MCF 10A (cell line): ENCODE results near the gene PIGR. TPM values are rescaled to one million over a fixed set of nuclear protein-coding genes. Genes with fewer than 3 reads are reported as not detected.

Experiments used
- BruUV-seq: library from RNA; stranded (reverse); fragments of 400-500 nt; replicated peaks from 2 replicates; lab custom pipeline; 2021; lab: Mats Ljungman, UMichigan
- CTCF ChIA-PET: fragments of 300-600 bp; sonication (Branson Sonifier 250); formaldehyde crosslinking; extraction: SDS; loops from one replicate; lab custom pipeline; 2021; ENCODE audit warnings: antibody characterized with exemption, inconsistent platforms; lab: Yijun Ruan, JAX
- POLR2A ChIA-PET: fragments of 300-600, 350-650 bp; sonication (Branson Sonifier 250); formaldehyde crosslinking; extraction: SDS; loops from one replicate; lab custom pipeline; 2020; ENCODE audit warnings: antibody characterized with exemption, inconsistent platforms; lab: Yijun Ruan, JAX
- DNase-seq: peaks from one replicate; pipeline ENCODE4 v3.0.0-alpha.2; 2018; ENCODE audit not compliant: unreplicated experiment
- H3K27ac Mint-ChIP-seq: one replicate; pipeline ENCODE4 v1.8.0; 2022; ENCODE audit warnings: mild to moderate bottlenecking, low read depth, mixed read lengths; ENCODE audit not compliant: unreplicated experiment
- H3K27me3 Mint-ChIP-seq: one replicate; pipeline ENCODE4 v1.8.0; 2022; ENCODE audit warnings: mixed read lengths; ENCODE audit not compliant: insufficient read depth, unreplicated experiment
- H3K36me3 Mint-ChIP-seq: one replicate; pipeline ENCODE4 v1.8.0; 2022; ENCODE audit warnings: mild to moderate bottlenecking, moderate library complexity, mixed read lengths; ENCODE audit not compliant: insufficient read depth, unreplicated experiment
- H3K4me1 Mint-ChIP-seq: one replicate; pipeline ENCODE4 v1.8.0; 2022; ENCODE audit warnings: mixed read lengths; ENCODE audit not compliant: insufficient read depth, unreplicated experiment
- H3K4me3 Mint-ChIP-seq: one replicate; pipeline ENCODE4 v1.8.0; 2022; ENCODE audit warnings: mild to moderate bottlenecking, moderate library complexity, mixed read lengths; ENCODE audit not compliant: unreplicated experiment
- H3K9me3 Mint-ChIP-seq: one replicate; pipeline ENCODE4 v1.8.0; 2022; ENCODE audit warnings: mixed read lengths; ENCODE audit not compliant: unreplicated experiment
- intact Hi-C: fragments of 100-400 bp; cut with micrococcal nuclease; formaldehyde crosslinking; loops from 2 replicates; pipeline ENCODE4 v1.14.1; 2022
- total RNA-seq: library from RNA; stranded (reverse); gene quantifications from 2 replicates; pipeline ENCODE4 v1.2.3, GENCODE V29; 2022
- TF ChIP-seq, protein P1 (sequence below): fragments of 200-600 bp; IDR thresholded peaks from one replicate; pipeline ENCODE4 v1.8.0; 2022; ENCODE audit warnings: antibody characterized with exemption, mild to moderate bottlenecking; ENCODE audit not compliant: unreplicated experiment

The PIGR gene
- total RNA-seq, 1 experiment from 2014 or later: not detected

DNA sequence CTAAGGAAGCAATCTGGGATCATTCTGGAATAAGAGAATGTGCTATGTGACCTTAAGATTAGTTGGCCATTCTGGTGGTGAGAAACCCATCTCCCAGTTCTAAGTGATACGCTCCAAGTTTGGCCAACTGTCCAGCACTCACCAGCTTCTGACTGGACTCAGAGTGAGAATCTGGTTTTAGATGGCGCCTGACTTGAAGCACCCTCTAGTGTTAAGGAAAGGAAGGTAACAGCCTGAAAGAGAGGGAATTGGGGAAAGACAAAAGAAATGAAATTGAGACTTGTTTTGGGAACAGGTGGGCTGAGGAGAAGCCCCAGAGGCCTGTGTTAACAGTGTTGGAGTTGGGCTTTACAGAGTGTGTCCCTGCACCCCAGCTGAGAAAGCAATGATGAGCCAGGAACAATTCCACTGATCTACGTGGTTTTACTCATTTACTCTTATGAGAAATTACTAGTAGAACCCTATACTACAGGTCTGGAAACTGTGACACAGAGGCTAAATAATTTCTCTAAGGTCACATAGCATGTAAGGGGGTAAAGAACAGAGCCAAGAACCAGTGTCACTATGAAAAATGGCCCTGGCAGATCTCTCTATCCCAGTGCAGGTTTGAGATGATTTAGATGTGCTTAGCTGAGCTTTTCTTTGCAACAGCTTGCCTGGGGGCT is 33.2 kb upstream of the PIGR start:
- intact Hi-C loops: no loop called here
- peak; percentile 68 for DNase-seq
- H3K4me1 Mint-ChIP-seq: no peaks in the 10 kb centered on the region
- no peaks in the 10 kb centered on the region for H3K27me3 Mint-ChIP-seq
- no peaks in the 10 kb centered on the region for H3K9me3 Mint-ChIP-seq
- H3K27ac Mint-ChIP-seq: no peak overlapping the region
- CTCF ChIA-PET: interaction anchor here (0.6 to 10.9 kb wide), 53 partner anchors 10 to 515 kb away, joined by 3 to 287 read pairs (median 4); partner anchors contain the start of genes C1orf116, DYRK3, FCAMR and FCMR
- H3K36me3 Mint-ChIP-seq: no peaks in the 10 kb centered on the region
- BruUV-seq: no TSS peak
- H3K4me3 Mint-ChIP-seq: no peak overlapping the region
- POLR2A ChIA-PET: interaction anchor here (0.5 to 1.7 kb wide), 5 partner anchors 18 to 351 kb away, joined by 3 to 4 read pairs (median 4); no protein-coding TSS in a partner anchor
- TF ChIP-seq, protein P1, sequence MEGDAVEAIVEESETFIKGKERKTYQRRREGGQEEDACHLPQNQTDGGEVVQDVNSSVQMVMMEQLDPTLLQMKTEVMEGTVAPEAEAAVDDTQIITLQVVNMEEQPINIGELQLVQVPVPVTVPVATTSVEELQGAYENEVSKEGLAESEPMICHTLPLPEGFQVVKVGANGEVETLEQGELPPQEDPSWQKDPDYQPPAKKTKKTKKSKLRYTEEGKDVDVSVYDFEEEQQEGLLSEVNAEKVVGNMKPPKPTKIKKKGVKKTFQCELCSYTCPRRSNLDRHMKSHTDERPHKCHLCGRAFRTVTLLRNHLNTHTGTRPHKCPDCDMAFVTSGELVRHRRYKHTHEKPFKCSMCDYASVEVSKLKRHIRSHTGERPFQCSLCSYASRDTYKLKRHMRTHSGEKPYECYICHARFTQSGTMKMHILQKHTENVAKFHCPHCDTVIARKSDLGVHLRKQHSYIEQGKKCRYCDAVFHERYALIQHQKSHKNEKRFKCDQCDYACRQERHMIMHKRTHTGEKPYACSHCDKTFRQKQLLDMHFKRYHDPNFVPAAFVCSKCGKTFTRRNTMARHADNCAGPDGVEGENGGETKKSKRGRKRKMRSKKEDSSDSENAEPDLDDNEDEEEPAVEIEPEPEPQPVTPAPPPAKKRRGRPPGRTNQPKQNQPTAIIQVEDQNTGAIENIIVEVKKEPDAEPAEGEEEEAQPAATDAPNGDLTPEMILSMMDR: peak; percentile 52

DNA sequence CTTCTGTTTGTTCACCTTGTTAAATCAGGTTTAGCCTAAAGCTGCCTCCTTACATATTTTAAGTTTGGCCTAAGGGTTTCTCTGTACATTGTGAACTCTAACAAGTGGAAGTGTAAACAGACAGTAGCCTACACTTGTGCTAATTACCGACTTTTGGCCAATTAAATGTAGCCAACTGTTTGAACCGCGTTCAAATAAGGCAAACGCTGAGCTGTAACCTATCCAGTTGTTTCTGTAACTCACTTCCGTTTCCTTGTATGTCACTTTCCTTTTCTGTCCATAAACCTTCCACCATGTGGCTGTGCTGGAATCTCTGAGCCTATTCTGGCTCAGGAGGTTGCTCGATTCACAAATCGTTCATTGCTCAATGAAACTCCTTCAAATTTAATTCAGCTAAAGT is 32.0 kb upstream of the PIGR start:
- Mint-ChIP-seq H3K4me3 (no peak overlapping the region), H3K9me3 (no peaks in the 10 kb centered on the region), H3K4me1 (no peaks in the 10 kb centered on the region), H3K27me3 (no peaks in the 10 kb centered on the region), H3K36me3 (no peaks in the 10 kb centered on the region), H3K27ac (no peak overlapping the region)
- intact Hi-C loops: no loop called here
- POLR2A ChIA-PET: interaction anchor here (0.6 kb wide), 2 partner anchors 12 to 19 kb away, joined by 3 read pairs; no protein-coding TSS in a partner anchor
- DNase-seq: no peak
- TF ChIP-seq, protein P1: no peak
- CTCF ChIA-PET: interaction anchor here (0.7 to 10.9 kb wide), 15 partner anchors 9 to 371 kb away, joined by 3 to 287 read pairs (median 3); partner anchors contain the start of genes FCAMR and FCMR
- no TSS peak for BruUV-seq

DNA sequence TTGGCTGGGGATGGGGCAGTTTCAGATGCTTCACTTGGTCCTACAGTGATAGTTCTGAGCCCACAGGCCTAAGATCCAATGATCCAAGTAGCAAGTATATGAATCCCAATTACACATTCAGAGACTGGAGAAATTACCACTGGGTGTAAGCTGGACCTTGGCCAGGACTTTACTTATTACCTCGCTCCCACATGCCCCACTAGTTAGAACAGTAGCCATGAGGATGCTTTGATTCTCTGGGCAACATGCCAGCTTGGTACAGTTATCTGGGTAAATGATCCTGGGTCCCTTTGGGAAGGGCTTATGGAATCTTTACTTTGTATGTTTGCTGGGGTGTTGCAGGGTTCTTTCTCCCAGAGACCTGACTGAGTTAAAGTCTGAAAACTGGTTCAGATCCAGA is 29.0 kb upstream of the PIGR start:
- CTCF ChIA-PET: interaction anchor here (0.7 to 3.9 kb wide), 6 partner anchors 9 to 470 kb away, joined by 3 to 23 read pairs (median 4); no protein-coding TSS in a partner anchor
- Mint-ChIP-seq H3K4me3 (no peak overlapping the region), H3K27me3 (peaks cover 17% of the 10 kb centered on the region), H3K27ac (no peak overlapping the region), H3K4me1 (no peaks in the 10 kb centered on the region), H3K9me3 (no peaks in the 10 kb centered on the region), H3K36me3 (no peaks in the 10 kb centered on the region)
- intact Hi-C loops: no loop called here
- TF ChIP-seq, protein P1: no peak
- DNase-seq: peak; percentile 22
- POLR2A ChIA-PET: no interaction called here
- no TSS peak for BruUV-seq

DNA sequence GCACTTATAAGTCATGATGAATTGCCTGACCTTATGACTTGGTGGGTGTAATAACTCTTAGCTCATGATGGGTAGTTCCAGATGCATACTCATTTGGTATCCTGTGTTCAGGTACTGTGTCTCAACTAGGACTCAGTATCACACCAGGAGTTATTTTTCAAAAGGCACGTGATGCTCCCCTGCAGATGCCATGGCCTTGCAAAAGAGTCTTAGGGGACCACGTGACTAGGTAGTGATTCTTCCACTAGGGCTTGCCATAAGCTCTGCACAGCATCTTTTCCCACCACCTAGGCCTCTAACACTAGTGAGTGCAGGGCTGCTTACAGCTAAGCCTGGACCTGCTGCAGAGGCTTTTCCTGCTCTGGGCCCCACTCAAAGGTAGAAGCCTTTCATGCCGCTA is 27.9 kb upstream of the PIGR start:
- Mint-ChIP-seq H3K27me3 (peaks cover 27% of the 10 kb centered on the region), H3K9me3 (no peaks in the 10 kb centered on the region), H3K36me3 (no peaks in the 10 kb centered on the region), H3K4me1 (no peaks in the 10 kb centered on the region), H3K4me3 (no peak overlapping the region), H3K27ac (no peak overlapping the region)
- BruUV-seq: no TSS peak
- POLR2A ChIA-PET: interaction anchor here (1.5 to 4.4 kb wide), 4 partner anchors 8 to 79 kb away, joined by 4 to 29 read pairs (median 6); partner anchors contain the start of gene PFKFB2
- intact Hi-C loops: no loop called here
- no peak for DNase-seq
- CTCF ChIA-PET: interaction anchor here (0.6 to 10.0 kb wide), 13 partner anchors 7 to 385 kb away, joined by 3 to 161 read pairs (median 6); no protein-coding TSS in a partner anchor
- TF ChIP-seq, protein P1: no peak
